Hepatocyte (in vitro differentiated cells): ENCODE data around the gene AXIN1. TPM values are rescaled to one million over a fixed set of nuclear protein-coding genes. Genes with fewer than 3 reads are reported as not detected.

ENCODE experiments used
- DNase-seq: peaks from one replicate; pipeline ENCODE4 v3.0.0-alpha.2; 2016; ENCODE audit warnings: low spot score
- H2AFZ ChIP-seq: fragments of 200-600 bp; sonication (generic); 2 replicates; pipeline ENCODE4 v1.6.0; 2016; ENCODE audit warnings: antibody characterized with exemption, mild to moderate bottlenecking
- H3K27ac ChIP-seq: fragments of 200-600 bp; sonication (generic); 2 replicates; pipeline ENCODE4 v1.5.1; 2016; ENCODE audit warnings: mild to moderate bottlenecking
- H3K27me3 ChIP-seq: fragments of 200-600 bp; sonication (generic); 2 replicates; pipeline ENCODE4 v1.6.1; 2016
- H3K36me3 ChIP-seq: fragments of 200-600 bp; sonication (generic); replicated peaks from 2 replicates; pipeline ENCODE4 v1.5.1; 2016; ENCODE audit warnings: low read depth; ENCODE audit not compliant: insufficient read depth
- H3K4me1 ChIP-seq: fragments of 200-600 bp; sonication (generic); 2 replicates; pipeline ENCODE4 v1.5.1; 2016; ENCODE audit warnings: mild to moderate bottlenecking, moderate library complexity; ENCODE audit not compliant: insufficient read depth
- H3K4me2 ChIP-seq: fragments of 200-600 bp; sonication (generic); 2 replicates; pipeline ENCODE4 v1.6.0; 2016
- H3K4me3 ChIP-seq: fragments of 200-600 bp; sonication (generic); 2 replicates; pipeline ENCODE4 v1.5.1; 2016; ENCODE audit warnings: mild to moderate bottlenecking
- H3K79me2 ChIP-seq: fragments of 200-600 bp; sonication (generic); 2 replicates; pipeline ENCODE4 v1.6.0; 2017; ENCODE audit warnings: mild to moderate bottlenecking
- H3K9me2 ChIP-seq: fragments of 200-600 bp; sonication (generic); replicated peaks from 2 replicates; pipeline ENCODE4 v1.6.0; 2017; ENCODE audit warnings: mild to moderate bottlenecking; ENCODE audit not compliant: insufficient read depth
- H3K9me3 ChIP-seq: fragments of 200-600 bp; sonication (generic); 2 replicates; pipeline ENCODE4 v1.5.1; 2016; ENCODE audit warnings: low read depth, mild to moderate bottlenecking
- H4K20me1 ChIP-seq: fragments of 200-600 bp; sonication (generic); 2 replicates; pipeline ENCODE4 v1.6.0; 2016; ENCODE audit warnings: mild to moderate bottlenecking; ENCODE audit not compliant: insufficient read depth, poor library complexity, severe bottlenecking
- CTCF ChIP-seq: fragments of 200-600 bp; sonication (generic); IDR thresholded peaks from 2 replicates; pipeline ENCODE4 v1.5.1; 2016; ENCODE audit warnings: antibody characterized with exemption, mild to moderate bottlenecking; ENCODE audit not compliant: poor library complexity
- EZH2 ChIP-seq: fragments of 200-600 bp; sonication (generic); IDR thresholded peaks from 2 replicates; pipeline ENCODE4 v1.6.1; 2016; ENCODE audit warnings: antibody characterized with exemption, mild to moderate bottlenecking, borderline replicate concordance
- EZH2phosphoT487 ChIP-seq: fragments of 200-600 bp; sonication (generic); IDR thresholded peaks from one replicate; pipeline ENCODE4 v1.6.1; 2018; ENCODE audit warnings: antibody characterized with exemption, mild to moderate bottlenecking, low read depth, moderate library complexity; ENCODE audit not compliant: unreplicated experiment, severe bottlenecking
- WGBS: methylation state at CpG from one replicate; pipeline ENCODE4 v1.1.6; 2016; ENCODE audit warnings: low lambda C conversion rate; ENCODE audit errors: missing lambda C conversion rate; 5-methylcytosine and 5-hydroxymethylcytosine counted together
- polyA plus RNA-seq: library from polyadenylated mRNA; unstranded; fragments of >200 nt; fragmentation: Nextera tagmentation; extraction: Ambion mirVana; gene quantifications from 2 replicates; pipeline ENCODE4 v1.2.1, GENCODE V29; 2016
- total RNA-seq: library from RNA; depleted of rRNA; stranded (reverse); fragments of >200 nt; gene quantifications from 2 replicates; pipeline ENCODE4 v1.2.3, GENCODE V29; 2014

The AXIN1 gene
- total and polyA plus RNA-seq, 2 experiments from 2014 or later = 16.1 to 27.2 TPM

DNA sequence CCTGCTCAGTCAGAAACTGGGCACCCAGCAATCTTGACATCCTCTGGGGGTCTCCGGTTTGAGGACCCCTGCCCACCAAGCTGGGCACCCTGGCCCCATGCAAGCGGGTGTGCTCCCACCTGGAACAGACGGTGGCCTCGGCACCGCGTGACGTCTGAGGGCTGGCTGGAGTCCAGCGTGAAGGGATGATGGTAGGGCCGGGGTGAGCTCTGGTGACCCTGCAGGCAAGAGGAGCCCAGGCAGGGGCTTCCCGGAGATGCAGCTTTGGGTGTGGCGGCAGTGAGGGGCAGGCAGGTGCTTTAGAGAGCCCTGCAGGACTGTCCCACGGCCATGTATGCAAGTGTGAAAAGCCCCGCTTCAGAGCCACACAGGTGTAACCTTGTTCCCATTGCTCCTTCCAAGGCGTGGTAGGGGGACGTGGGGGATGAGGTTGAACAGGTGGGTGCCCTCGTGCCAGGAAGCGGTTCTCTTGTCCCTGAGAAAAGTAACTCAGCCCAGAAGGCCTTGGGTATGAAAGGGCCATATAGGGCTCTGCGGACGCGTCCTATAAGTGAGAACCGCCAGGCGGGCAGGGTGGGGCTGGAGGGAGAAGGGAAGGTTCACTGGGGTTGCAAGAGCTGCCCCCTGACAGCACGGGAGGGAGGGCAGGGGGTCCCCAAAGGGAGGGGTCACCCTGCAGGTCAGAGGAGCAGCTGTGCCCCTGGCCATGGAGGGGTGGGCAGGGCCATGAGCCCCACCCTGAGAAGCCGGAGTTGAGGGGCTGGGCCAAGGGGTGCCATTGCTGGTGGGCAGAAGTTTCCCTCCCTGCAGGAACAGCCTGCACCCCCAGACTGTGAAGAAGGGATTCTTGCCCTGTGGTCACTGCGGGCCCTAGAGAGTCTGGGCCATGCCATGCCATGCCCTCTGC is 86.0 kb downstream of the AXIN1 start:
- H3K4me3 ChIP-seq = no peak overlapping the region
- no peak overlapping the region for H3K4me2 ChIP-seq
- 91% methylated on average over 23 of the region's 25 CpGs for WGBS
- no peak overlapping the region for H3K27ac ChIP-seq
- no peaks in the 10 kb centered on the region for H3K9me3 ChIP-seq
- no peak overlapping the region for H2AFZ ChIP-seq
- DNase-seq = no peak
- no peaks in the 10 kb centered on the region for H3K4me1 ChIP-seq
- TF ChIP-seq EZH2 (no peak), CTCF (no peak), EZH2phosphoT487 (no peak)
- H4K20me1 ChIP-seq = no peaks in the 10 kb centered on the region
- no peaks in the 10 kb centered on the region for H3K79me2 ChIP-seq
- H3K36me3 ChIP-seq = no peaks in the 10 kb centered on the region
- H3K27me3 ChIP-seq = no peaks in the 10 kb centered on the region
- H3K9me2 ChIP-seq = no peaks in the 10 kb centered on the region

- no peaks in the 10 kb centered on the region for H3K9me3 ChIP-seq
- no peaks in the 10 kb centered on the region for H4K20me1 ChIP-seq
- no peaks in the 10 kb centered on the region for H3K9me2 ChIP-seq
- no peaks in the 10 kb centered on the region for H3K27me3 ChIP-seq
- no peaks in the 10 kb centered on the region for H3K4me1 ChIP-seq
- no peak for TF ChIP-seq EZH2phosphoT487
- no peak for TF ChIP-seq CTCF
- no peak for TF ChIP-seq EZH2
- no peak overlapping the region for H3K27ac ChIP-seq
- no peak for DNase-seq
- H3K4me2 ChIP-seq = no peak overlapping the region
- no peaks in the 10 kb centered on the region for H3K36me3 ChIP-seq
- no peak overlapping the region for H2AFZ ChIP-seq
- WGBS = 92% methylated on average over 12 of the region's 12 CpGs
- no peaks in the 10 kb centered on the region for H3K79me2 ChIP-seq
- no peak overlapping the region for H3K4me3 ChIP-seq
Observed at GRCh38 chr16:265711-266110, 86.8 kb downstream of the AXIN1 start.

- no peak overlapping the region for H3K27ac ChIP-seq
- no peaks in the 10 kb centered on the region for H3K27me3 ChIP-seq
- no peak overlapping the region for H3K4me2 ChIP-seq
- WGBS = 97% methylated on average over 14 of the region's 14 CpGs
- no peaks in the 10 kb centered on the region for H3K4me1 ChIP-seq
- no peaks in the 10 kb centered on the region for H3K36me3 ChIP-seq
- TF ChIP-seq CTCF = no peak
- no peak for TF ChIP-seq EZH2phosphoT487
- TF ChIP-seq EZH2 = no peak
- no peaks in the 10 kb centered on the region for H4K20me1 ChIP-seq
- H2AFZ ChIP-seq = no peak overlapping the region
- no peak overlapping the region for H3K4me3 ChIP-seq
- no peaks in the 10 kb centered on the region for H3K79me2 ChIP-seq
- no peaks in the 10 kb centered on the region for H3K9me3 ChIP-seq
- no peak for DNase-seq
- no peaks in the 10 kb centered on the region for H3K9me2 ChIP-seq
Observed at GRCh38 chr16:265002-265529, 87.5 kb downstream of the AXIN1 start.
